ENCODE data around the gene SLN. TPM values are rescaled to one million over a fixed set of nuclear protein-coding genes. Genes with fewer than 3 reads are reported as not detected.

The SLN gene
- total RNA-seq, 1 experiment from 2014 or later: not detected

- no peak overlapping the region for H2BK20ac ChIP-seq (ENCODE audit: low read depth, low read length, poor library complexity, severe bottlenecking)
- no peak overlapping the region for H2BK12ac ChIP-seq (ENCODE audit: insufficient read length, low read depth, low read length)
- H2AFZ ChIP-seq (ENCODE audit: low read length): no peak overlapping the region
- H3K14ac ChIP-seq (ENCODE audit: insufficient read depth, low read length): no peak overlapping the region
- Mint-ChIP-seq H3K4me3 (no peak overlapping the region), H3K27ac (no peak overlapping the region), H3K9me3 (peaks cover 3 to 7% of the 10 kb centered on the region in 2 experiments; a peak in 4 of 5 replicates), H3K27me3 (ENCODE audit: low read depth) (no peaks in the 10 kb centered on the region), H3K4me1 (peaks cover 0 to 7% of the 10 kb centered on the region in 2 experiments; a peak in 2 of 4 replicates), H3K36me3 (ENCODE audit: insufficient read depth in 1 of 3, low read depth in 3 of 3) (peaks cover 0 to 3% (median 2%) of the 10 kb centered on the region in 3 experiments; a peak in 3 of 7 replicates)
- no peak overlapping the region for H3K4ac ChIP-seq (ENCODE audit: low read depth, low read length)
- no peaks in the 10 kb centered on the region for H3K27me3 ChIP-seq (ENCODE audit: insufficient read depth, low read length)
- no peak overlapping the region for H3T11ph ChIP-seq (ENCODE audit: low read length)
- H3K56ac ChIP-seq (ENCODE audit: insufficient read length, low read depth, low read length): no peak overlapping the region
- no peak overlapping the region for H3K27ac ChIP-seq (ENCODE audit: insufficient read length, low read depth, low read length)
- no peak overlapping the region for H2BK120ac ChIP-seq (ENCODE audit: low read depth, low read length, poor library complexity, severe bottlenecking)
- H3K79me2 ChIP-seq (ENCODE audit: insufficient read depth, low read length): no peaks in the 10 kb centered on the region
- no peak overlapping the region for H4K91ac ChIP-seq (ENCODE audit: insufficient read length, low read depth, low read length)
- H3K4me2 ChIP-seq (ENCODE audit: insufficient read depth, insufficient read length, low read length): no peak overlapping the region
- no peaks in the 10 kb centered on the region for H3K9me3 ChIP-seq (ENCODE audit: control insufficient read depth, low read depth, low read length)
- TF ChIP-seq CTCF (conservative IDR thresholded peaks at IDR 0.05): peak; percentile 47; the same call in 2 of the 3 replicates
- H4K5ac ChIP-seq (ENCODE audit: insufficient read length, low read depth, low read length): no peak overlapping the region
- H4K20me1 ChIP-seq (ENCODE audit: control insufficient read depth, insufficient read depth, insufficient read length): no peaks in the 10 kb centered on the region
- no CpG with 5 or more reads among the region's 1 CpG for WGBS (ENCODE audit: extremely low coverage, insufficient read length, low lambda C conversion rate)
- no peaks in the 10 kb centered on the region for H3K23me2 ChIP-seq (ENCODE audit: insufficient read length, low read depth, low read length, poor library complexity, severe bottlenecking)
- H3K79me1 ChIP-seq (ENCODE audit: insufficient read depth, low read depth, low read length, poor library complexity, severe bottlenecking): no peaks in the 10 kb centered on the region
- no peak overlapping the region for H4K8ac ChIP-seq (replicated peaks; ENCODE audit: insufficient read length, low read depth, low read length)
- no peak overlapping the region for H3K9ac ChIP-seq (ENCODE audit: extremely low read depth, insufficient read length, low read length)
- no peak for DNase-seq
- H2BK5ac ChIP-seq (ENCODE audit: insufficient read length, low read length): no peak overlapping the region
- H2BK15ac ChIP-seq (ENCODE audit: low read depth, low read length): no peak overlapping the region
- no peak overlapping the region for H2AK5ac ChIP-seq (ENCODE audit: insufficient read length, low read length)
- H3K18ac ChIP-seq (ENCODE audit: insufficient read length, low read depth, low read length): no peak overlapping the region
- H3K4me1 ChIP-seq (ENCODE audit: insufficient read depth, low read length): no peaks in the 10 kb centered on the region
- no peak overlapping the region for H3K23ac ChIP-seq (ENCODE audit: insufficient read length, low read depth, low read length)
Observed at GRCh38 chr11:107757661-107758060, 45.8 kb upstream of the SLN start.
